GM19452 (cell line): Measurements from ENCODE around the gene MEGF6.

ENCODE experiments used
- ATAC-seq: cut with Tn5 transposase; IDR thresholded peaks from one replicate; pipeline ENCODE4 v1.9.1; 2021; ENCODE audit not compliant: unreplicated experiment

Gene MEGF6

DNA sequence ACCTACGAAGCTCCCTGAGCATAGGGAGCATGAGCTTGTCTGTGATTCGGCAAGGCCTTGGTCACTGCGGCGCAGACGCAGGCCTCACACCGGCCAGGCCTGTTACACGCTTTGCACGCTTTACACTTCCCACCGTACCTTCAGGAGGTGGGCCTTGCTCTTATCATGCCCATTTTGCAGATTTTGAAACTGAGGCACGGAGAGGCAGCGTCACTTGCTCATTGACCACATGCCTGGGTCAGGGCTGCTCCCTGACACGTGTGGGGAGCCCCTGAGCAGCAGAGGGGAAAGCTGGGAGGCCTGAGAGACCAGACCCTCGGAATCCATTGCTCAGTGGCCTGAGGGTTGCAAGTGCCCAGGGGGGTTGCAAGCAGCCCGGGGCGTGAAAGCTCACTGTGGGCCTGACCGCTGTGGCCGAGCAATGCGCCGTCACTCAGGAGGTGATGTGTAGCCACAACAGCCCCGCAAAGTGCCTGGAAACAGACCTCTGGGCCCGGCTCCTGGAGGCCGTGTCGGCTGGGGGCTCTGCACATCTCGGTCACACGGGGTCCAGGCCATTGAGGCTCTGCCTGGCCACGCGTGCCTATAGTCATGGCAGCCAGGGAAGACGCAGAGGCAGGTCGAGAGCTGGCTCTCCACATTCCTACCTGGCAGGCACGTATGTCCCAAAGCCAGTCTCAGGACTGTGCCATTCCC lies 149.9 kb downstream of the MEGF6 start:
- ATAC-seq, result no peak

DNA sequence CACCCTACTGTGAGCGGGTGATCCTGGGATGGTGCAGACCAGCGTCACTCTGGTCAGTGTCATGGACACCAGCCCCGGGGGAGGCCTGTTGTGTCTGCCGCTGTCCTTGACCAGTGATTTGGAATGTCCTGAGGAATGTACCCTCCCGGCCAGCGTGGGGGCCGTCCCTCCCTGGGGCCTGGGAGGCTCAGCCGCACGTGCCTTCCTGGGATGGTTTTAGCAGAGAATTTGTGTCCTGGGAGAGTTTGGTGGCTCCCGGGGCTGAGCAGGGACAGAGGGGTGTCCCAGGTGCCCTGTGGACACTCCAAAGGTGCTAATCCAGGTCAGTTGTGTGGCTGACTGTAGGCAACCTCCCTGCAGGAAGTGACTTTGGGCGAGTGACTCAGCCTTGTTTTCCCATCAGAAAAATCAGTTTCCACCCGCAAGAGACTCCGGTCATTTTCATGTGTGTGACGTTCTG lies 150.6 kb downstream of the MEGF6 start:
- ATAC-seq, result no peak

DNA sequence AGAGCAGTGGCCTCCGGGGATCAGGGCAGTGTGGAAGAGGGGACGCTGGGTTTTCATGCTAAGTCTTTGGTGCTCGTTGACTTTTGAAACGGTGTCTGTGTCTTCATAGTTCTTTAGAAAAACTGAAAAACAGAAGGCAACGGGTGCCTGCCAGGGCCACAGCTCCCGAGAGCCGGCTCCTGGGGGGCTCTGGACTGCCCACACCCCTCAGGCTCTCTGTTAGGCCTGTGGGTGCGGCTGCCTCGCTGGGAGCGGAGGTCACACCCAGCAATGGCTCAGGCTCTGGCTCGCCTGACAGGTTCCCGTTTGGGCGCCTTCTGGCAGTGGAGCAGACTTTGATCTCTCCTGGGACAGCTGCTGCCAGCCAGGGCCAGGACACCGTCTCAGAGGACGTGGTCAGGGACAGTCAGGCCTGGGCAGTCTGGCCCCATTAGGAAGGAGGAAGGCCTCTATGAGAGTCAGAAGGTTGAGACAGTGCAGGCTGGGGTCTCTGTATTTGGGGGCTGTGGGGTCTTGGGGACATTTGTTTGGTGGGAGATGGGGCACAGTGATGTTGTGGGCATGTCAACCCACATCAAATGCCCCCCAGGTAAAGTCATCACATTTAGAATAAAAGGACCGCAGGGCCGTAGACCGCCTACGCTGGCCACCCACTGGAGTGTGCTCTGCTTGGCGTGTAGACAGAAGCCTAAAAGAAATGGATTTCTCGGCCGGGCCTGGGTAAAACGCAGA lies 151.2 kb downstream of the MEGF6 start:
- ATAC-seq, result no peak

DNA sequence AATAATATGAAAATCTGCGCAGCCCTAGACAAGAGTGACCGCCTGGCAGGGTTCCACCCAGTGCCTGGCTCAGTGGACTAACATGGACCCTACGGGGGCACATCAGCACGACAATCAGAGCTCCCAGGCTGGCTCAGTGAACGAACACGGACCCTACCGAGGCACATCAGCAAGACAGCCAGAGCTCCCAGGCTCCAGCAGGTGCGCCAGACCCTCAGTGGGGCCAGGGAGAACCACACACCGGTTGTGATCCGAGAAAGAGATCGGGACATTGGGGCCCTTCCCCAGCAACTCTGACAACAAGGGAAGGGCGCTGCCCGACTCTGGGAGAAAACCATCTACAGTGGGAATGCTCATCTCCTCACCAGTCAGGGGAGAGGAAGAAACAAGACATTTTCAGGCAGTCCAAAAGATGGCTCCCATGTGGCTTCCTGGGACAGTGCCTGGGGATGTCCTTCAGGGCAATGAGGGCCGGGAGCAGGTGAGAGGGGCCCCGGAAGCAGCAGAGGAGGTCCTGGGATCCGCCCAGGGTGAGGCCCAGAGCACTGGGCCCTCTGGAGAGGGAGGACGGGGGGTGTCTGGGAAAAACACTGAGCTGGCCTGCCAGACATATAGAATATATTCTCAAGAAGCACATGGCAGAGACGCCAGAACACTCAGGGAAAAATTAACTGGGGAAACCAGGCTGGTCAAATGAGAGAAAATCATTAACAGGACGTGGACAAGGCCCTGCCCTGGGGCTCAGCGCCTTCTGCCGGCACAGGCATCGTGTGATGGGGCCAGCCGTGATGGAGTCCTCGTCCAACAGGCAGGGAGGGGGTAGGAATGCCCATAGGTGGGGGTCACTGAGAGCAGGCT lies 152.0 kb downstream of the MEGF6 start:
- no peak for ATAC-seq

DNA sequence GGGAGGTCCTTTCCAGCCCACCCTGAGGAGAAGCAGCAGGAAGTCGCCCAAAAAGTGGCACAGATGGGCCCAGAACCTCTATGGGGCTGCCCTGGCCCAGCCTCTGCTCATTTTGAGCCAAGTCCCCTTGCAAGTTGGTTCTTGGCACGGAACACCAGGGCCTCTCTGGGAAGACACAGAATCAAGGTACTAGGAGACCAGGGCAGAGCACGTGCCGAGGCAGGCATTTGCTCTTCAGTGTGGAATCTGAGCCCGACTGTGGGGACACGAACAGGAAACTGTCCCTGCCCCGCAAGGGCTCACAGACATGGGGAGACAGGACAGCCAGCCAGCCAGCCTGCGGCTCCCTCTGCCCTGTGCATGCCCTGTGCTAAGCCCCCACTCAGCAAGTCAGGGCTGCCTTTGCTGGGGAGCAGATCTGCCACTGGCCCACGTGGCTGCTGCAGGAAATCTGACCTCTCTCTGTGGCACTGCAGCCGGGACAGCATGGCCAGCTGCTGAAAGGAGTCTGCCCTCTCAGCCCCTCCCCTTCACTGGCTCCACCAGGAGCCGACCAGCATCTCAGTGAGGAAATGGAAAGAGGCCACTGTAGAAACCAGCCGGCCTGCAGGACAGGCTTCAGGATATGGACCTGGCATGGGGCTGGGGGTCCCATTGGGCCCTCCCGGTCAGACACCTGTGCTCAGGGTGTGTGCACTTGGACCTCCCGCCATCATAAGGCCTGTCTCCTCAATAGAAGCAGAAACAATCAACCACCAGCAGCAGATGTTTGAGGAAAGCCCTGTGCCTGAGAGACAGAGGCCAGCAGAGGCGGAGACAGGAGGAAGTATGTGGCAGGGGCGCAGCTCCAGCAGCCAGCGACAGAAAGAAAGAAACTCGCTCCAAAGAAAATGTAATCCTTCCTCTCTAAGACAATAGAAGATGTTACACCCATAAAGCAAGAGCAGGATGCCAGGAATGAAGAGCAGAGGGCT lies 153.1 kb downstream of the MEGF6 start:
- ATAC-seq, result no peak

DNA sequence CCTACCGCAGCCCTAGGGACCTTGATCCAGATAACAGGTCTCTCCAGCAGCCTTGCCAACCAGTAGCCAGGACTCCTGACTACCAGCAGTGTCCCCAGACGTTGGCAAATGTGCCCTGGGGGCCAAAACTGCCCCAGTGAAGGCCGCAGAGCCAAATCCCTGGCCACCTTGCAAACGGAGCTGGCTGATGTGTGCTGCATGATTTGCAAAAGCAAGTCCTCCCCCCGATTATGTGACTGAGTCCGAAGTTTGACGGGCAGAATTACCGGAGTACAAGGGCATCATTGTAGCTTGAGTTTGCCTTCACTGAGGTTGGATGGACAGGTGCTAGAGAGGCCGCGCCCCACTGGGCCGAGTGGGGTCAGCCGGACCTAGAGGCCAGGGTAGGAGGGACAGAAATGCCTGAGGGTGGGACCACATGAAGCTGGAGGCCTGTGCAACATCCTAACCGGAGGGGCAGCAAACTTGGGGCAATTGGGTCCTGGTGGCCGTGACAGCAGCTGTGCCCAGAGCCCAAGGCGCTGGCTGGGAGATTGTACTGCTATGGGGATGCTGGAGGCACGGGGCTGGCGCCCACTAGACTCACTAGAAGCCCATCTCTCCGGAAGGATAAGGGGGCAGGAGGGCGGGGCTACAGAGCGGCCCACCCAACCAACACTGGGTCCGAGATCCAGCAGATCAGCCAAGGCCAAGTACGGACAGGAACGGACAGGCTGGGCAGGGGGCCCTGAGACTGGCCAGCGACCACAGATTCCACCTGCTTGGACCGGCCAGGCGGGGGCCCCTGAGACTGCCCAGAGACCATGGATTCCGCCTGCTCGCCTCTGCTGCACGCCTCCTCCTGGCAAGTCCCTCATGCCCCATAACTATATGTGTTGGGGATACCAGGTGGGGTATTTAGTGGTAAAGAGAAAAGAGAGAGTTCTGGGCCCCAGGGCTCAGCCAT lies 154.1 kb downstream of the MEGF6 start:
- ATAC-seq, result no peak

DNA sequence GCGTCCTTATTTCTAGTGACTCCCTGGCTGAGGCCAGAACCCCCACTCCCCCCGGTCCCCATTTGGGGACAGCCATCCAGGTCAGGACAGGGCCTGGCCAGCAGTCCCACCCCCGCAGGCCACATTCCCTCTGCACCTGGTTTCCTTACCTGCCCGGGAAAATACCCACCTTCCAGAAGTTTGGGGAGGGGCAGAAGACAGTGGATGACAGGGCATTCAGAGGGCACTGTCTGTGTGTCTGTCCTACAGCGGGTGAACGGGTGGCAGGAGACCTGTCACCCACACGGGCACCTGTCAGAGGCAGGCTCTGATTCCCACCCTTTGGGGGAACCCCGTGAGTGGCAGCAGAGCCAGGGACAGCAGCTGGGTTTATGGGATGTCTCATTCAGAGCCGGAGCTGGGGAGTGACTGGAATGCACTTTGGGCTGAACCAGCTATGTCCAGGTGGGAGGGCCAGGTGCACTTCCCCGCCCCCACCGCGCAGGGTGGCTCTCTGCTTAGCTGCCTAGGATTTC lies 154.8 kb downstream of the MEGF6 start:
- ATAC-seq, result no peak

DNA sequence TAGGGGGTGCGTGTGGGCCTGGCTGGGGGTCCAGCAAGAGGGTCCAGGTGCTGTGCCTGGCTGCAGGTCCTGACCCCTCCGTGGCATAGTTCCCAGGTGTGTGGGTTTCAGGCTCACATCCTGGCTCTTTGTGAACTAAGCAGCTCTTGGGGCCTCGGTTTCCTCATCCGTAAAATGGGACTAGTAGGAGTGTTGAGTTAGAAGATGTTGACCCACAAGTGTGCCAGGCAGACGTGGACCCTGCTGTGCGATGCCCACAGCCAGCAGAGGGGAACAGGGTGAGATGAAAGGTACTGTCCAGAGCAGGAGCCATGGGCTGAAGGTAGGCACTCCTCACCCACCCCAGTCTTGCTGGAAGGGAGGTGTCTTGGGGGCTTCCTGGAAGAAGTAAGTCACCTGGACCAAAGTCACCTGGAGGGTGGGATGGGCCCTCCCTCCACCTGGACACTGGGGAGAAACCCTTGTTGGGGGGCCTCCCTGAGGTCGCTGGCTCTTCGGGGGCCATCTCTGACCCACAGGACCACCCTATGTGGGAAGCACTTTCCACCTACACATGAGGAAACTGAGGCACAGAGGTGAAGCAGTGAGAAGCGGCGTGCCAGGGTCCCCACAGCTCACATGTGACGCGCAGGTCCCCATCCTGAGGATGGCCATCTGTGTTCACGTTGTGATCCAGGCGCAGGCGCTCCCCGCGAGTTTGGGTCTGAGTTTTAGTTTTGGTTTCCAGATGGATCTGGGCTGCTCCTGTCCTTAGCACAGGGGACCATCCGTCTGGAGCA lies 155.4 kb downstream of the MEGF6 start:
- ATAC-seq, result no peak

DNA sequence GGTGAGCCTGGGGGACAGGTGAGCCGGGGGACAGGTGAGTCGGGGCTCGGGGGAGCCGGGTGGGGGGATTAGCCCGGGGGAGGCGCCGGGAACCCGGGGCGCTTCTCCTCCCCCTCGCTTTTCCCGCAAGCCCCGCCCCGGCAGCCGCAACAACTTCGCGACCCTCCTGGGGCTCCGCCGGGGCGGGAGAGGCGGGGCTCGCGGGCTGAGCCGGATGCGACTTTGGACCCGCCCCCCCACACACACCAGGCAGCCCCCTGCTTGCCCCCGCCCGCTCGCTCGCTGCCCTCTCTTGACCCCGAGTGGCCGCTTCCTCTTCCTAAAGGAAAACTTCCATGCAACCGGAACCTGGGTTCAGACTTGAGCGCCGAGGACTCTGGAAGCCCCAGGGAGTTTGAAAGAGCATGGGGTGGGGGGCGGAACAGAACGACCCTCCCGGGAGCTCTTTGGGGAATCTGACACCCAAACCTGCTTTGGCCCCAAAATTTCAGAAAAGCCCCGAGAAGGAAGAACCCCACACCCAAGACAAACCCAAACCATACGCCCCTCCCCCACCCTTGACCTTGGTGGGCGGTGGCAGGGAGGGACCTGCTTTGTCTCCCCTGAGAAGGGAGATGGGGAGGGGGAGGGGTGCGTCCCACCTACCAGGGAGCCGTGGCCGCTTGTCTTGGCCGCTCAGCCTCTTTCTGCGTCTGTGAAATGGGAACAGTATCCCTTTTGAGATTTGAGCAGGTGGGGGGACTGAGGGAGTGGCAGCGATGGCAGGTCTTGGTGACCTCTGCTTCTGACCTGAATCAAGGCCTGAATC lies 156.3 kb downstream of the MEGF6 start:
- ATAC-seq, result no peak

DNA sequence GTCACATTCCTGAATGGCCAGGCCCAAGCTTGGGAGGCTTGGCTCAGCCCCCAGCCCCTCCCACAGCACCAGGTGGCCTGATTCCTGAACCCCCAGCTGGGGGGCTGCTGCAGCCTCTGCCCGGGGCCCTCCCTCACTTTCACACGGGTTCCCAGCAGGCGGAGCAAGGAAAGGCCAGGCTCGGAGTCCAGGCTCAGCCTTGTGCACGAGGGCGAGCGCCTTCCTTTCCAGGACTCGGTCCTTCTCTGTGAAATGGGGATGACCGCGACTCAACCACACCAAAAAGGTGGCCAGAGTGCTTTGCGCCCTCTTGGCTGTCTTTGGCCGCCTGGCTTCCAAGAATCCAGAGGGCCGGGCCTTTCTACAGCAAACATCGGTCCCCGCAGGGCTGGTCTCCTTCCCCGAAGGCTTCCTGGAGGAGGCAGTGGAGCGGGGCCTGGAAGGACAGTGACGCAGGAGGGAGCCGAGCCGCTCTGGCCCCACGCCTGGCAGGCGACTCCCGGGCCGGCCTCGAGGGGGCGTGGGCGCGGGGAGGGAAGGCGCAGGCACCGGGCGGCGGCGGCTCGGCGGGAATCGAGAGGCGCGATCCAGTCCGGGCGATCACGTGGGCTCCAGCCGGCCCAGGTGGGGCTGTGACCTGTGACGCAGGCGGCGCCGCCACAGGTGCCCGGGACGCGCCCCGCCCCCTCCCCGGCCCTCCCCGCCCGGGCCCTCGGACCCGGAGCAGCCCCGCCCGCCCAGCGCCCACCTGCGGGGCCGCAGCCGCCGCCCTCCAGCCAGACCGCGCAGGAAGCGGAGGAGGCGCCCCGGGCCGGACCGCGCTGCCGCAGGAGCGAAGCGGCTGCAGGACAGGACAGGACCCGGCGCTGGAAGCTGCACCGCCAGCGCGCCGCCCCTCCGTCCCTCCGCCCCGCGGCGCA lies 157.2 kb downstream of the MEGF6 start, which contains the start of gene ARHGEF16:
ARHGEF16 (plus strand) TSS at position 775 of the 920 bp plus-strand sequence. CDS start 8,420 bp downstream, outside the sequence.
- no peak for ATAC-seq

DNA sequence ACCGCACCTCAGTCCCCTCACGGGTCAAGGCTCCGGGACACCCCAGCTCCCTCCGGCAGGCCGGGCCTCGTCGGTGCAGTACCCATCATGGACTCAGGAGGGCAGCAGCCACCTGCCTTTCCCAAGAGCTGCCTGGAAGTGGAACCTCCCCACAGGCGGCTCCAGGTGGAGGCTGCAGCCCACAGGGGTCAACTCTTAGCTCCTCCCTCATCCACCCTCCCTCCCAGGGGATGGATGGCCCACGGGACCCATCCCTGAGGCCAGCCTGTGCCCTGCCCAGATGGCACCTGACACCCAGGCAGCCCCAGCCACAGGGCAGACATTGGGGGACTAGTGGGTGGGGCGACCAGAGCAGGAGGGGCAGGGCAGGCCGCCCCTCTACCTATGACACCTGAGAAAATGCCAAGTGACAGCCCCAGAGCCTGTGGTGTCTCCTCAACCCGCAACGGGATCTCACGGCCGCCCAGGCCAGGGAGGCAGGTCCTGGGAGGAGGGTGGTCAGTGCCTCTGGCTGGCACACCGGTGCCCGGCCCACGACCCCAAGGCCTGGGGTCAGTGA lies 158.0 kb downstream of the MEGF6 start:
- no peak for ATAC-seq

DNA sequence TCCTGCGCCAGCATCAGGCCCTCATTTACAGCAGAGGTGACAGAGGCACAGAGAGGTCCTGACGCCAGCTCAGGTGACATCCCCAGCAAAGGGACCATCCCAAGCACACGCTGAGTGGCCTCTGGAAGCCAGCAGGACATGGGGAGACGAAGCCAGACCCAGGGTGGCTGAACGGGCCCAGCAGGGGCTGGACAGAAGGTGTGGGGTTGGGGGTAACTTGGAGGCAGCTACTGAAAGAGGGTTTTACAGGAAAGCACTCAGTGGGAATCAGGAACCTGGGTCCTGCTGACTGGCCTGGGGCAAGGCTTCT lies 158.5 kb downstream of the MEGF6 start:
- no peak for ATAC-seq

DNA sequence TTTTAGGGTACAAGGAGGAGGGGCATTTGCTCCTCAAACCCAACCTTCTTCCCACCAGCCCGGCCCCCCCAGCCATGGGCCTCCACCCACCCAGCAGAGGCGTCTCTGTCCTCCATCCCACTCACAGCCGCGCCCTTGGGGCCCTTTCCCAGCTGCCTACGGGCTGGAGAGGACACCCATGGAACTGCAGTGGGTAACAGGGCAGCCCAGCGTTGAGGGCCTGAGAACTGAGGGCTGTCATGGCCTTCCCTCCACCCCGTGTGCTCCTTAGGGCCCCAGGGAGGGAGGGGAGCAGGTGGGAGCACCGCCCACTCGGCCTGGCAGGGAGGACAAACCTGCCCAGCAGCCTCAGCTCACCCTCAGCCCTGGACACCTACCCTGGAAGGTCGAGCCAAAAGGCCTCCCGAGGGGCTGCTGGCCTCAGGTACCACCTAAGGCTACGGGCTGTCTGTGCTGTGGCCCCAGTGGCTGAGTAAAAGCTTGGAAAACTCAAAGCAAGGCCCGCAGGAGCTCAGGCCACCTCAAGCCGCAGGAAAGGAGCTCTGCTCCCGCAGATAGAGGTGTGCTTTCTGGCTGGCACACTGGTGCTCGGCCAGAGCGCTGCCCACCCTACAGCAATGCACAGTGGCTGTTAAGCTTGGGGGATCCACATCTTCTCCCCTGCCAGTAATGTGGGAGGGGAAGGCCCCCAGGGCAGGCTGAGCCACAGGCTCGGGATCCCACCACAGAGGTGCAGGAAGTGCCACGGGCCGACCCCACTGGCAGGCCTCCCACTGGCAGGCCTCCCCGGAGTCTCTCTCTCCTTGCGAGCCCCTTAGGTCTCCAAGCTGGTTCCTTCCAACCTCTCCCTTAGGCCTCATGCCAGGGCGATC lies 159.1 kb downstream of the MEGF6 start:
- ATAC-seq, result no peak

DNA sequence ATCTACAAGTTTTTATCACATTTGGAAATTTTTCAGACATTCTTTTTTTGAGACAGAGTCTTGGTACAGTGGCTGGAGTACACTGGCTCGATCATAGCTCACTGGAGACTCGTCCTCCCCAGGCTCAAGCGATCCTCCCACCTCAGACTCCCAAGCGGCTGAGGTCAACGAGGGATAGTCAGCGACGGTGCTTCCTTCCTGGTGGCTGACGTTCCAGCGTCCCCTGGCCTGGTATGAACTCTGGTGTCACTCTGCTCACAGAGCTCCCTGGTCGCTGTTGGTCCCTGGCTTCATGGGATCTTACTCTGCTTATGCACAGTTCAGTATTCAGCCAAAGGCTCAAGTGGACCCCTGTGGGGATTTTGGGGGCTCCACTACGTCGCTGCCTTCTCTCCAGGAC lies 160.3 kb downstream of the MEGF6 start:
- ATAC-seq, result no peak

DNA sequence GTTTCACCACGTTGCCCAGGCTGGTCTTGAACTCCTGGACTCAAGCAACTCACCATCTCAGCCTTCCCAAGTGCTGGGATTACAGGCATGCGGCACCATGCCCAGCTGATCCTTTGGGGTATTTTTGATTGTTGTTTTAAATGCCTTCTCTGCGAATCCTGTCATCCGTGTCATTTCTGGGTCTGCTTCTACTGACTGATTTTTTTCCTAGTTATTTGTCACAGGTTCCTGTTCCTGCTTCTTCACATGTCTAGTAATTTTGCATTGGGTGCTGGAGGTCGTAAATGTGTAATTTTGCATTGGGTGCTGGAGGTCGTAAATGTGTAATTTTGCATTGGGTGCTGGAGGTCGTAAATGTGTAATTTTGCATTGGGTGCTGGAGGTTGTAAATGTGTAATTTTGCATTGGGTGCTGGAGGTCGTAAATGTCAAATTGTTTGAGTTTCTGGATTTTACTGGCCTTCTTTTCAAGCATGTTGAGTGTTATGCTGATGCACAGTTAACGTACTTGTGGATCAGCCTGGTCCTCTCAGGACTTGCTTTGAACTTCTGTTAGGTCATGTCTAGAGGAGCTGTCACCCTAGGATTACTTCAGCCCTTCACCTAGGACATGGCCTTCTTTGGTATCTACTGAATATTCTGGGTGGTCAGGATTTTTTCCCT lies 161.0 kb downstream of the MEGF6 start:
- ATAC-seq, result no peak
